Uterus (tissue), 4 donors: ENCODE results near the gene ACACB. TPM values are rescaled to one million over a fixed set of nuclear protein-coding genes. Genes with fewer than 3 reads are reported as not detected.

Experiments used
- DNase-seq, 2 donors: peaks; one replicate each; pipeline ENCODE4 v3.0.0-alpha.2; 2019 to 2020
- H3K27ac ChIP-seq, 2 donors: fragments of 200-600 bp; sonication (generic); 1 replicate in 1 of 2; 2 replicates in 1 of 2; pipeline ENCODE4 v1.5.1; 2016 to 2018
- H3K27me3 ChIP-seq, 2 donors: fragments of 200-600 bp; sonication (generic); one replicate each; pipeline ENCODE4 v1.5.1; 2018 to 2019; ENCODE audit warnings: control low read depth in 1 of 2
- H3K36me3 ChIP-seq, 2 donors: fragments of 200-600 bp; sonication (generic); one replicate each; pipeline ENCODE4 v1.5.1; 2019; ENCODE audit warnings: control low read depth in 1 of 2
- H3K4me1 ChIP-seq, 2 donors: fragments of 200-600 bp; sonication (generic); one replicate each; pipeline ENCODE4 v1.5.1; 2018 to 2019; ENCODE audit warnings: control low read depth in 1 of 2
- H3K4me3 ChIP-seq, 2 donors: fragments of 200-600 bp; sonication (generic); 1 replicate in 1 of 2; 2 replicates in 1 of 2; pipeline ENCODE4 v1.5.1; 2018 to 2019; ENCODE audit warnings: mild to moderate bottlenecking in 1 of 2
- H3K9me3 ChIP-seq, 2 donors: fragments of 200-600 bp; sonication (generic); one replicate each; pipeline ENCODE4 v1.5.1; 2019; ENCODE audit warnings: control low read depth in 1 of 2
- CTCF ChIP-seq, 4 experiments: fragments of 200-600 bp in 2 of 4; fragments of 450-650 bp in 2 of 4; sonication (generic) in 2 of 4; IDR thresholded peaks; one replicate each; pipeline ENCODE4 v1.5.1; 2016 to 2019; ENCODE audit warnings: antibody characterized with exemption in 4 of 4, mild to moderate bottlenecking in 2 of 4, moderate library complexity in 1 of 4
- POLR2A ChIP-seq, 2 donors: fragments of 450-650 bp; IDR thresholded peaks; one replicate each; pipeline ENCODE4 v1.6.1; 2016; ENCODE audit warnings: antibody characterized with exemption in 2 of 2, mild to moderate bottlenecking in 1 of 2, moderate library complexity in 1 of 2
- intact Hi-C: fragments of 100-400 bp; cut with DNase I; formaldehyde crosslinking; loops from one replicate; pipeline ENCODE4 v1.15.1; 2023; ENCODE audit warnings: low total_unique reads
- total RNA-seq, 4 donors: library from RNA; depleted of rRNA in 3 of 4; stranded (reverse); fragments of >200 nt in 3 of 4; gene quantifications; one replicate each; pipeline versions ENCODE4 v1.1.0 to v1.2.4, GENCODE V29; 2014 to 2023
- donor health status: DM: yes; HTN: yes; CAD: no.

The ACACB gene
- total RNA-seq, 4 donors from 2014 or later: 22.0 to 137 (median 97.2) TPM

GRCh38 chr12:109201496-109201885, 85.1 kb downstream of the ACACB start:
- Histone ChIP-seq H3K9me3 (no peaks in the 10 kb centered on the region), H3K36me3 (no peaks in the 10 kb centered on the region)
- DNase-seq: no peak

GRCh38 chr12:109202770-109203169, 86.4 kb downstream of the ACACB start:
- Histone ChIP-seq H3K4me1 (no peaks in the 10 kb centered on the region), H3K4me3 (no peak overlapping the region), H3K36me3 (no peaks in the 10 kb centered on the region), H3K27ac (no peak overlapping the region), H3K27me3 (no peaks in the 10 kb centered on the region), H3K9me3 (no peaks in the 10 kb centered on the region)
- intact Hi-C loops: no loop called here
- TF ChIP-seq POLR2A (IDR thresholded peaks at IDR 0.05) (no peak), CTCF (IDR thresholded peaks at IDR 0.05) (no peak)
- DNase-seq: no peak

More at GRCh38 chr12:109201496-109201885, 85.1 kb downstream of the ACACB start:
- TF ChIP-seq POLR2A (IDR thresholded peaks at IDR 0.05) (no peak), CTCF (IDR thresholded peaks at IDR 0.05) (no peak)
- H3K27ac ChIP-seq: no peak overlapping the region
- H3K4me1 ChIP-seq: no peaks in the 10 kb centered on the region
- no peak overlapping the region for H3K4me3 ChIP-seq
- intact Hi-C loops: no loop called here
- no peaks in the 10 kb centered on the region for H3K27me3 ChIP-seq

GRCh38 chr12:109203480-109203879, 87.1 kb downstream of the ACACB start:
- Histone ChIP-seq H3K27me3 (no peaks in the 10 kb centered on the region), H3K36me3 (no peaks in the 10 kb centered on the region), H3K4me1 (no peaks in the 10 kb centered on the region), H3K27ac (no peak overlapping the region), H3K4me3 (no peak overlapping the region), H3K9me3 (no peaks in the 10 kb centered on the region)
- DNase-seq: no peak
- no peak for TF ChIP-seq CTCF (IDR thresholded peaks at IDR 0.05)
- no peak for TF ChIP-seq POLR2A (IDR thresholded peaks at IDR 0.05)
- intact Hi-C loops: no loop called here

- DNase-seq: no peak
- no peaks in the 10 kb centered on the region for H3K36me3 ChIP-seq
- no peaks in the 10 kb centered on the region for H3K9me3 ChIP-seq
- TF ChIP-seq POLR2A (IDR thresholded peaks at IDR 0.05) (no peak), CTCF (IDR thresholded peaks at IDR 0.05) (no peak)
- no peak overlapping the region for H3K27ac ChIP-seq
- intact Hi-C loops: no loop called here
- no peaks in the 10 kb centered on the region for H3K27me3 ChIP-seq
- H3K4me1 ChIP-seq: no peaks in the 10 kb centered on the region
- H3K4me3 ChIP-seq: no peak overlapping the region
Observed at GRCh38 chr12:109209082-109209481, 92.7 kb downstream of the ACACB start.

- H3K27ac ChIP-seq: no peak overlapping the region
- no peak for DNase-seq
- no peaks in the 10 kb centered on the region for H3K4me1 ChIP-seq
- no peaks in the 10 kb centered on the region for H3K36me3 ChIP-seq
- H3K27me3 ChIP-seq: no peaks in the 10 kb centered on the region
- H3K9me3 ChIP-seq: no peaks in the 10 kb centered on the region
- intact Hi-C loops: no loop called here
- TF ChIP-seq CTCF (IDR thresholded peaks at IDR 0.05): no peak
- no peak for TF ChIP-seq POLR2A (IDR thresholded peaks at IDR 0.05)
- H3K4me3 ChIP-seq: no peak overlapping the region
Observed at GRCh38 chr12:109212460-109213115, 96.2 kb downstream of the ACACB start.
